Epithelial cell of esophagus (primary cell): Measurements from ENCODE around the gene MEIKIN.
"Not testable (repeated sequence)": the region's sequence is repeated elsewhere in the genome, so short reads cannot be mapped to it uniquely, and the experiment has no call there.

Experiments used
- DNase-seq: peaks from one replicate; pipeline ENCODE4 v3.0.0; 2010; ENCODE audit warnings: low read depth
- H3K4me3 ChIP-seq: 2 replicates; pipeline ENCODE4 v1.5.1; 2011; ENCODE audit warnings: mild to moderate bottlenecking, low read length, control low read depth
- TF ChIP-seq, protein P1 (sequence below): IDR thresholded peaks from 2 replicates; pipeline ENCODE4 v1.5.1; 2011; ENCODE audit warnings: low read depth, mild to moderate bottlenecking, low read length, control low read depth, inconsistent platforms; ENCODE audit not compliant: insufficient read depth; ENCODE audit errors: missing control alignments

The MEIKIN gene

DNA sequence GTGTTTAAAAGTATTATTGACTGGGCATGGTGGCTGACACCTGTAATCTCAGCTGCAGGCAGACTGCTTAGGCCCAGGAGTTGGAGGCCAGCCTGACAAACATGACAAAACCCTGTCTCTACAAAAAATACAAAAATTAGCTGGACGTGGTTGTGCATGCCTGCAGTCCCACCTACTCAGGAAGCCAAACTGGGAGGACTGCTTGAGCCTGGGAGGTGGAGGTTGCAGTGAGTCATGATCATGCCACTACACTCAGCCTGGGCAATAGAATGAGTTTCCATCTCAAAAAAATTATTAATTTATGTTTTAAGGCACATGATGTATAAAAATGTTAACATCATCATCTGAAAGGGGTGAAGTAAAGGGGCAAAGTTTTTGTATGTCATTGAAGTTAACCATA, 98.9 kb downstream of the MEIKIN start:
- DNase-seq = peak; percentile 48
- no peak overlapping the region for H3K4me3 ChIP-seq
- TF ChIP-seq, protein P1, sequence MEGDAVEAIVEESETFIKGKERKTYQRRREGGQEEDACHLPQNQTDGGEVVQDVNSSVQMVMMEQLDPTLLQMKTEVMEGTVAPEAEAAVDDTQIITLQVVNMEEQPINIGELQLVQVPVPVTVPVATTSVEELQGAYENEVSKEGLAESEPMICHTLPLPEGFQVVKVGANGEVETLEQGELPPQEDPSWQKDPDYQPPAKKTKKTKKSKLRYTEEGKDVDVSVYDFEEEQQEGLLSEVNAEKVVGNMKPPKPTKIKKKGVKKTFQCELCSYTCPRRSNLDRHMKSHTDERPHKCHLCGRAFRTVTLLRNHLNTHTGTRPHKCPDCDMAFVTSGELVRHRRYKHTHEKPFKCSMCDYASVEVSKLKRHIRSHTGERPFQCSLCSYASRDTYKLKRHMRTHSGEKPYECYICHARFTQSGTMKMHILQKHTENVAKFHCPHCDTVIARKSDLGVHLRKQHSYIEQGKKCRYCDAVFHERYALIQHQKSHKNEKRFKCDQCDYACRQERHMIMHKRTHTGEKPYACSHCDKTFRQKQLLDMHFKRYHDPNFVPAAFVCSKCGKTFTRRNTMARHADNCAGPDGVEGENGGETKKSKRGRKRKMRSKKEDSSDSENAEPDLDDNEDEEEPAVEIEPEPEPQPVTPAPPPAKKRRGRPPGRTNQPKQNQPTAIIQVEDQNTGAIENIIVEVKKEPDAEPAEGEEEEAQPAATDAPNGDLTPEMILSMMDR = no peak

DNA sequence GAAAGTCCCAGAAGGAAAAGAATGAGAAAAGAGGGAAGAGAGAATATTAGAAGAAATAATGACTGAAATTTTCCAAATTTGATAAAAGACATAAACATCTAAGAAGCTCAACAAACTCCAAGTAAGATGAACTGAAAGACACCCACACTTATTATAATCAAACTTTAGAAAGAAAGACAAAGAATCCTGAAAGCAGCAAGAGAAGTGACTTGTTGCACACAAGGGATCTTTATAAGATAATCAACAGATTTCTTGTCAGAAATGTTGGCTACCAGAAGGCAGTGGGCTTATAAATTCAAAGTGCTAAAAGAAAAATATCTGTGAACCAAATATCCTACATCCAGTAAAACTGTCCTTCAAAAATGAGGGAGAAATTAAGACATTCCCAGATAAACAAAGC, 99.6 kb downstream of the MEIKIN start:
- DNase-seq = no peak
- H3K4me3 ChIP-seq = no peak overlapping the region
- TF ChIP-seq, protein P1 = no peak

GRCh38 chr5:131842971-131843370, 102.5 kb downstream of the MEIKIN start:
- not testable (repeated sequence) for DNase-seq, H3K4me3 ChIP-seq

DNA sequence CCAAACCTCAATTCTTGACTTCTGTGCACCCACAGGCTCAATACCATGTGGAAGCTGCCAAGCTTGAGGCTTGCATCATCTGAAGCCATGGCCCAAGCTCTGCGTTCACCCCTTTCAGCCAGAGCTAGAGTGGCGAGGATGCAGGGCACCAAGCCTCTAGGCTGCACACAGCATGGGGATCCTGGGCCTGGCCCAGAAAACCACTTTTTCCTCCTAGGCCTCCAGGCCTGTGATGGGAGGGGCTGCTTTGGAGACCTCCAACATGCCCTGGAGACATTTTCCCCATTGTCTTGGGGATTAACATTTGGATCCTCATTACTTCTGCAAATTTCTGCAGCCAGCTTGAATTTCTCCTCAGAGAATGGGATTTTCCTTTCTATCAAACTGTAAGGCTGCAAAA, 112.8 kb downstream of the MEIKIN start:
- DNase-seq, H3K4me3 ChIP-seq: not testable (repeated sequence)

- TF ChIP-seq, protein P1 = no peak
- no peak for DNase-seq
- H3K4me3 ChIP-seq = no peak overlapping the region
Observed at GRCh38 chr5:131825404-131826013, 120.0 kb downstream of the MEIKIN start.

DNA sequence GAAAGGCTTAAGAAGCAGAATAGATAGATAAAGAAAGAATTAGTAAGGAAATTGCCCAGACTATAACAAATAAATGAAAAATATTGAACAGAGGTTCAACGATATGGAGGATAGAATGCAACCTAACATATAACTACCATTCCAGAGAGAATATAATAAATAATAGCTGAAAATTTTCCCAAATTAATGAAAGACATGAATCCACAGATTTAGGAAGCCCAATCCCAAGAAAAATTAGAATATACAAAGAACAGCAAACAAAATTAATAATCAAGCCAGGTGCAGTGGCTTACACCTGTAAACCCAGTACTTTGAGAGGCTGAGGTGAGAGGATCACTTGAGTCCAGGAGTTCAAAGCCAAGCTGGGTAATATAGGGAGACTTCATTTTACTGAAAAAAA, 120.8 kb downstream of the MEIKIN start:
- no peak overlapping the region for H3K4me3 ChIP-seq
- TF ChIP-seq, protein P1 = no peak
- no peak for DNase-seq

DNA sequence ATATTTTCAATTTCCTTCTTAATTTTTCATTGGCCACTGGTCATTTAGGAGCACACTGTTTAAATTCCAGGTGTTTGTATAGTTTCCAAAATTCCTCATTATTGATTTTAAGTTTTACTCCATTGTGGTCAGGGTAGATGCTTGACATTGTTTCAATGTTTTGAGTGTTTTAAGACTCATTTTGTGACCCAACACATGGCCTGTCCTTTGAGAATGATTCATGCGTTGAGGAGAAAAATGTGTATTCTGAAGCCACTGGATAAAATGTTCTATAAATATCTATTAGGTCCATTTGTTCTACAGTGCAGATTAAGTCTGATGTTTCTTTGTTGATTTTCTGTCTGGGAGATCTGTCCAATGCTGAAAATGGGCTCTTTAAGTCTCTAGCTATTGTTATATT, 124.2 kb downstream of the MEIKIN start:
- DNase-seq = no peak
- H3K4me3 ChIP-seq = no peak overlapping the region
- TF ChIP-seq, protein P1 = no peak

- no peak for DNase-seq
- TF ChIP-seq, protein P1 = no peak
- no peak overlapping the region for H3K4me3 ChIP-seq
Observed at GRCh38 chr5:131818001-131818724, 127.3 kb downstream of the MEIKIN start.
